H9 (cell line): ENCODE results near the gene MSI2. TPM values are rescaled to one million over a fixed set of nuclear protein-coding genes. Genes with fewer than 3 reads are reported as not detected.

Experiments
- DNase-seq: peaks from one replicate; pipeline ENCODE4 v3.0.0-alpha.2; 2017
- H2AFZ ChIP-seq: one replicate; pipeline ENCODE4 v1.6.1; 2013; ENCODE audit warnings: mild to moderate bottlenecking, low read length, control low read depth, moderate library complexity
- H2AK5ac ChIP-seq: 2 replicates; pipeline ENCODE4 v1.6.1; 2013; ENCODE audit warnings: low read length, control low read depth, mixed read lengths; ENCODE audit not compliant: insufficient read length
- H2BK120ac ChIP-seq: one replicate; pipeline ENCODE4 v1.6.1; 2013; ENCODE audit warnings: low read depth, mild to moderate bottlenecking, low read length, control low read depth, inconsistent platforms; ENCODE audit not compliant: poor library complexity, severe bottlenecking
- H2BK12ac ChIP-seq: 2 replicates; pipeline ENCODE4 v1.6.1; 2013; ENCODE audit warnings: low read length, control low read depth, mixed read lengths, low read depth; ENCODE audit not compliant: insufficient read length
- H2BK15ac ChIP-seq: 2 replicates; pipeline ENCODE4 v1.6.1; 2013; ENCODE audit warnings: low read depth, low read length, control low read depth
- H2BK20ac ChIP-seq: one replicate; pipeline ENCODE4 v1.6.1; 2013; ENCODE audit warnings: low read depth, mild to moderate bottlenecking, low read length, control low read depth, inconsistent platforms; ENCODE audit not compliant: poor library complexity, severe bottlenecking
- H2BK5ac ChIP-seq: 2 replicates; pipeline ENCODE4 v1.6.1; 2013; ENCODE audit warnings: low read length, control low read depth, mixed read lengths; ENCODE audit not compliant: insufficient read length
- H3K14ac ChIP-seq: 2 replicates; pipeline ENCODE4 v1.6.1; 2013; ENCODE audit warnings: low read length, control low read depth; ENCODE audit not compliant: insufficient read depth
- H3K18ac ChIP-seq: 2 replicates; pipeline ENCODE4 v1.6.1; 2013; ENCODE audit warnings: low read depth, mild to moderate bottlenecking, mixed read lengths, low read length, control low read depth; ENCODE audit not compliant: insufficient read length
- H3K23ac ChIP-seq: 2 replicates; pipeline ENCODE4 v1.6.1; 2013; ENCODE audit warnings: low read length, control low read depth, mixed read lengths, low read depth; ENCODE audit not compliant: insufficient read length
- H3K23me2 ChIP-seq: 2 replicates; pipeline ENCODE4 v1.6.1; 2013; ENCODE audit warnings: low read depth, mild to moderate bottlenecking, mixed read lengths, low read length, control low read depth; ENCODE audit not compliant: insufficient read length, poor library complexity, severe bottlenecking
- H3K27ac ChIP-seq: 2 replicates; pipeline ENCODE4 v1.5.1; 2013; ENCODE audit warnings: low read length, control low read depth, mixed read lengths, low read depth; ENCODE audit not compliant: insufficient read length
- H3K27me3 ChIP-seq: 2 replicates; pipeline ENCODE4 v1.6.1; 2013; ENCODE audit warnings: low read length, control low read depth, inconsistent platforms; ENCODE audit not compliant: insufficient read depth
- H3K4ac ChIP-seq: 2 replicates; pipeline ENCODE4 v1.6.1; 2013; ENCODE audit warnings: low read depth, mild to moderate bottlenecking, control low read depth, inconsistent platforms, low read length, moderate library complexity
- H3K4me1 ChIP-seq: 2 replicates; pipeline ENCODE4 v1.6.1; 2013; ENCODE audit warnings: low read length, control low read depth, inconsistent platforms; ENCODE audit not compliant: insufficient read depth
- H3K4me2 ChIP-seq: 2 replicates; pipeline ENCODE4 v1.6.1; 2013; ENCODE audit warnings: low read length, control low read depth, mixed read lengths; ENCODE audit not compliant: insufficient read length, insufficient read depth
- H3K56ac ChIP-seq: 2 replicates; pipeline ENCODE4 v1.6.1; 2013; ENCODE audit warnings: low read depth, mild to moderate bottlenecking, mixed read lengths, low read length, control low read depth; ENCODE audit not compliant: insufficient read length
- H3K79me1 ChIP-seq: 2 replicates; pipeline ENCODE4 v1.6.1; 2013; ENCODE audit warnings: low read depth, mild to moderate bottlenecking, moderate library complexity, low read length, control low read depth, inconsistent platforms; ENCODE audit not compliant: insufficient read depth, poor library complexity, severe bottlenecking
- H3K79me2 ChIP-seq: 2 replicates; pipeline ENCODE4 v1.6.1; 2013; ENCODE audit warnings: low read length, control low read depth, inconsistent platforms; ENCODE audit not compliant: insufficient read depth
- H3K9ac ChIP-seq: 2 replicates; pipeline ENCODE4 v1.6.1; 2013; ENCODE audit warnings: low read length, control low read depth, mixed read lengths; ENCODE audit not compliant: insufficient read length; ENCODE audit errors: extremely low read depth
- H3K9me3 ChIP-seq: one replicate; pipeline ENCODE4 v1.6.1; 2013; ENCODE audit warnings: low read depth, low read length, inconsistent platforms; ENCODE audit not compliant: control insufficient read depth
- H3T11ph ChIP-seq: one replicate; pipeline ENCODE4 v1.6.1; 2013; ENCODE audit warnings: mild to moderate bottlenecking, low read length, control low read depth, inconsistent platforms
- H4K20me1 ChIP-seq: one replicate; pipeline ENCODE4 v1.6.1; 2013; ENCODE audit not compliant: control insufficient read depth, insufficient read length, insufficient read depth
- H4K5ac ChIP-seq: 2 replicates; pipeline ENCODE4 v1.6.1; 2013; ENCODE audit warnings: low read depth, mild to moderate bottlenecking, mixed read lengths, low read length, control low read depth; ENCODE audit not compliant: insufficient read length
- H4K8ac ChIP-seq: replicated peaks from 2 replicates; pipeline ENCODE4 v1.6.1; 2013; ENCODE audit warnings: low read length, control low read depth, mixed read lengths, low read depth; ENCODE audit not compliant: insufficient read length
- H4K91ac ChIP-seq: 2 replicates; pipeline ENCODE4 v1.6.1; 2013; ENCODE audit warnings: low read depth, mild to moderate bottlenecking, moderate library complexity, mixed read lengths, low read length, control low read depth; ENCODE audit not compliant: insufficient read length
- H3K27ac Mint-ChIP-seq, 3 experiments: 2 replicates in 2 of 3; 3 replicates in 1 of 3; pipeline ENCODE4 v1.8.0; 2020 to 2021; ENCODE audit warnings: mixed read lengths in 3 of 3, mild to moderate bottlenecking in 1 of 3, moderate library complexity in 1 of 3
- H3K27me3 Mint-ChIP-seq: 2 replicates; pipeline ENCODE4 v1.8.0; 2021; ENCODE audit warnings: low read depth, mild to moderate bottlenecking, moderate library complexity, mixed read lengths
- H3K36me3 Mint-ChIP-seq, 3 experiments: 2 replicates in 2 of 3; 3 replicates in 1 of 3; pipeline ENCODE4 v1.8.0; 2020 to 2021; ENCODE audit warnings: low read depth in 3 of 3, mixed read lengths in 3 of 3; ENCODE audit not compliant: insufficient read depth in 1 of 3
- H3K4me1 Mint-ChIP-seq, 2 experiments: 2 replicates each; pipeline ENCODE4 v1.8.0; 2020; ENCODE audit warnings: mixed read lengths in 2 of 2
- H3K4me3 Mint-ChIP-seq, 2 experiments: 2 replicates in 1 of 2; 3 replicates in 1 of 2; pipeline ENCODE4 v1.8.0; 2020 to 2021; ENCODE audit warnings: mild to moderate bottlenecking in 2 of 2, mixed read lengths in 2 of 2, moderate library complexity in 1 of 2
- H3K9me3 Mint-ChIP-seq, 2 experiments: 2 replicates in 1 of 2; 3 replicates in 1 of 2; pipeline ENCODE4 v1.8.0; 2020; ENCODE audit warnings: mild to moderate bottlenecking in 2 of 2, mixed read lengths in 2 of 2, moderate library complexity in 1 of 2
- CTCF ChIP-seq: fragments of 200-600 bp; sonication (generic); conservative IDR thresholded peaks from 3 replicates; pipeline ENCODE4 v1.8.0; 2021; ENCODE audit warnings: antibody characterized with exemption, mild to moderate bottlenecking
- WGBS: extraction: QIAGEN DNeasy Blood & Tissue Kit; methylation state at CpG from one replicate; pipeline ENCODE4 v1.1.7; 2013; ENCODE audit warnings: missing lambda C conversion rate, low lambda C conversion rate, mixed read lengths; ENCODE audit not compliant: insufficient read length; ENCODE audit errors: extremely low coverage; 5-methylcytosine and 5-hydroxymethylcytosine counted together
- total RNA-seq: library from RNA; stranded (reverse); gene quantifications from 2 replicates; pipeline ENCODE4 v1.2.1, GENCODE V29; 2021

The MSI2 gene
- total RNA-seq, 1 experiment from 2014 or later, result 98.5 TPM

- Histone ChIP-seq H3K27me3 (no peaks in the 10 kb centered on the region), H3K9ac (no peak overlapping the region), H2AFZ (no peak overlapping the region), H2BK15ac (no peak overlapping the region), H3K14ac (no peak overlapping the region), H4K5ac (no peak overlapping the region), H2BK12ac (no peak overlapping the region), H4K91ac (no peak overlapping the region), H3K23ac (no peak overlapping the region), H3K79me1 (no peaks in the 10 kb centered on the region), H3K4me1 (peaks cover 12% of the 10 kb centered on the region), H3K4me2 (no peak overlapping the region), H3K79me2 (no peaks in the 10 kb centered on the region), H4K8ac (no peak overlapping the region), H3K56ac (no peak overlapping the region), H3K4ac (no peak overlapping the region), H3T11ph (no peak overlapping the region), H3K18ac (no peak overlapping the region), H2BK120ac (no peak overlapping the region), H2AK5ac (no peak overlapping the region), H2BK20ac (no peak overlapping the region), H3K27ac (no peak overlapping the region), H3K9me3 (no peaks in the 10 kb centered on the region), H2BK5ac (no peak overlapping the region), H3K23me2 (no peaks in the 10 kb centered on the region), H4K20me1 (peaks cover 2% of the 10 kb centered on the region)
- Mint-ChIP-seq H3K9me3 (no peaks in the 10 kb centered on the region), H3K27ac (no peak overlapping the region; a peak in 1 of 7 replicates), H3K27me3 (no peaks in the 10 kb centered on the region), H3K36me3 (peaks cover 2 to 15% (median 9%) of the 10 kb centered on the region in 3 experiments; a peak in 5 of 7 replicates), H3K4me3 (no peak overlapping the region), H3K4me1 (peaks cover 37 to 38% of the 10 kb centered on the region in 2 experiments)
- TF ChIP-seq CTCF, result no peak
- DNase-seq, result no peak
- WGBS, result no CpG with 5 or more reads among the region's 6 CpGs
Measured at GRCh38 chr17:57532556-57532955, 276.2 kb downstream of the MSI2 start.
